H1 (cell line): ENCODE measurements around the gene ESPNL. TPM values are rescaled to one million over a fixed set of nuclear protein-coding genes. Genes with fewer than 3 reads are reported as not detected.

Source experiments
- E2F6 ChIP-seq: IDR thresholded peaks from 2 replicates; pipeline ENCODE4 v1.6.1; 2012; ENCODE audit warnings: inconsistent platforms
- TCF12 ChIP-seq: IDR thresholded peaks from 2 replicates; pipeline ENCODE4 v1.6.1; 2011; ENCODE audit warnings: low read depth, mild to moderate bottlenecking, low read length
- polyA plus RNA-seq, 7 experiments: library from polyadenylated mRNA; depleted of rRNA in 3 of 7; stranded (reverse) in 5 of 7; unstranded in 2 of 7; fragments of >200 nt in 5 of 7; fragments of 200-250 nt in 2 of 7; gene quantifications; 1 replicate in 5 of 7; 2 replicates in 1 of 7; 4 replicates in 1 of 7; pipeline versions ENCODE4 v1.2.1 to v1.2.3, GENCODE V29; 2011 to 2013; ENCODE audit warnings: missing spikeins in 2 of 7, mixed read lengths in 2 of 7
- total RNA-seq: library from RNA; stranded (reverse); fragmentation: NEBNext Ultra II Directional; extraction: Animal tissue kit (Norgen Biotek cat#: 25700); gene quantifications from 2 replicates; pipeline ENCODE4 v1.2.1, GENCODE V29; 2021
- TF ChIP-seq, protein P1 (sequence below): fragments of 300-600 bp; sonication (generic); IDR thresholded peaks from 2 replicates; pipeline ENCODE4 v1.7.1; 2012; ENCODE audit warnings: low read length, moderate library complexity, mild to moderate bottlenecking, inconsistent platforms; ENCODE audit not compliant: insufficient replicate concordance

Gene ESPNL
- total and polyA plus RNA-seq, 2 of the 8 experiments (the other 6 are each of a cell fraction or from before 2014, with no cell fraction given) = 0.68 to 1.3 TPM

- TF ChIP-seq, protein P1, sequence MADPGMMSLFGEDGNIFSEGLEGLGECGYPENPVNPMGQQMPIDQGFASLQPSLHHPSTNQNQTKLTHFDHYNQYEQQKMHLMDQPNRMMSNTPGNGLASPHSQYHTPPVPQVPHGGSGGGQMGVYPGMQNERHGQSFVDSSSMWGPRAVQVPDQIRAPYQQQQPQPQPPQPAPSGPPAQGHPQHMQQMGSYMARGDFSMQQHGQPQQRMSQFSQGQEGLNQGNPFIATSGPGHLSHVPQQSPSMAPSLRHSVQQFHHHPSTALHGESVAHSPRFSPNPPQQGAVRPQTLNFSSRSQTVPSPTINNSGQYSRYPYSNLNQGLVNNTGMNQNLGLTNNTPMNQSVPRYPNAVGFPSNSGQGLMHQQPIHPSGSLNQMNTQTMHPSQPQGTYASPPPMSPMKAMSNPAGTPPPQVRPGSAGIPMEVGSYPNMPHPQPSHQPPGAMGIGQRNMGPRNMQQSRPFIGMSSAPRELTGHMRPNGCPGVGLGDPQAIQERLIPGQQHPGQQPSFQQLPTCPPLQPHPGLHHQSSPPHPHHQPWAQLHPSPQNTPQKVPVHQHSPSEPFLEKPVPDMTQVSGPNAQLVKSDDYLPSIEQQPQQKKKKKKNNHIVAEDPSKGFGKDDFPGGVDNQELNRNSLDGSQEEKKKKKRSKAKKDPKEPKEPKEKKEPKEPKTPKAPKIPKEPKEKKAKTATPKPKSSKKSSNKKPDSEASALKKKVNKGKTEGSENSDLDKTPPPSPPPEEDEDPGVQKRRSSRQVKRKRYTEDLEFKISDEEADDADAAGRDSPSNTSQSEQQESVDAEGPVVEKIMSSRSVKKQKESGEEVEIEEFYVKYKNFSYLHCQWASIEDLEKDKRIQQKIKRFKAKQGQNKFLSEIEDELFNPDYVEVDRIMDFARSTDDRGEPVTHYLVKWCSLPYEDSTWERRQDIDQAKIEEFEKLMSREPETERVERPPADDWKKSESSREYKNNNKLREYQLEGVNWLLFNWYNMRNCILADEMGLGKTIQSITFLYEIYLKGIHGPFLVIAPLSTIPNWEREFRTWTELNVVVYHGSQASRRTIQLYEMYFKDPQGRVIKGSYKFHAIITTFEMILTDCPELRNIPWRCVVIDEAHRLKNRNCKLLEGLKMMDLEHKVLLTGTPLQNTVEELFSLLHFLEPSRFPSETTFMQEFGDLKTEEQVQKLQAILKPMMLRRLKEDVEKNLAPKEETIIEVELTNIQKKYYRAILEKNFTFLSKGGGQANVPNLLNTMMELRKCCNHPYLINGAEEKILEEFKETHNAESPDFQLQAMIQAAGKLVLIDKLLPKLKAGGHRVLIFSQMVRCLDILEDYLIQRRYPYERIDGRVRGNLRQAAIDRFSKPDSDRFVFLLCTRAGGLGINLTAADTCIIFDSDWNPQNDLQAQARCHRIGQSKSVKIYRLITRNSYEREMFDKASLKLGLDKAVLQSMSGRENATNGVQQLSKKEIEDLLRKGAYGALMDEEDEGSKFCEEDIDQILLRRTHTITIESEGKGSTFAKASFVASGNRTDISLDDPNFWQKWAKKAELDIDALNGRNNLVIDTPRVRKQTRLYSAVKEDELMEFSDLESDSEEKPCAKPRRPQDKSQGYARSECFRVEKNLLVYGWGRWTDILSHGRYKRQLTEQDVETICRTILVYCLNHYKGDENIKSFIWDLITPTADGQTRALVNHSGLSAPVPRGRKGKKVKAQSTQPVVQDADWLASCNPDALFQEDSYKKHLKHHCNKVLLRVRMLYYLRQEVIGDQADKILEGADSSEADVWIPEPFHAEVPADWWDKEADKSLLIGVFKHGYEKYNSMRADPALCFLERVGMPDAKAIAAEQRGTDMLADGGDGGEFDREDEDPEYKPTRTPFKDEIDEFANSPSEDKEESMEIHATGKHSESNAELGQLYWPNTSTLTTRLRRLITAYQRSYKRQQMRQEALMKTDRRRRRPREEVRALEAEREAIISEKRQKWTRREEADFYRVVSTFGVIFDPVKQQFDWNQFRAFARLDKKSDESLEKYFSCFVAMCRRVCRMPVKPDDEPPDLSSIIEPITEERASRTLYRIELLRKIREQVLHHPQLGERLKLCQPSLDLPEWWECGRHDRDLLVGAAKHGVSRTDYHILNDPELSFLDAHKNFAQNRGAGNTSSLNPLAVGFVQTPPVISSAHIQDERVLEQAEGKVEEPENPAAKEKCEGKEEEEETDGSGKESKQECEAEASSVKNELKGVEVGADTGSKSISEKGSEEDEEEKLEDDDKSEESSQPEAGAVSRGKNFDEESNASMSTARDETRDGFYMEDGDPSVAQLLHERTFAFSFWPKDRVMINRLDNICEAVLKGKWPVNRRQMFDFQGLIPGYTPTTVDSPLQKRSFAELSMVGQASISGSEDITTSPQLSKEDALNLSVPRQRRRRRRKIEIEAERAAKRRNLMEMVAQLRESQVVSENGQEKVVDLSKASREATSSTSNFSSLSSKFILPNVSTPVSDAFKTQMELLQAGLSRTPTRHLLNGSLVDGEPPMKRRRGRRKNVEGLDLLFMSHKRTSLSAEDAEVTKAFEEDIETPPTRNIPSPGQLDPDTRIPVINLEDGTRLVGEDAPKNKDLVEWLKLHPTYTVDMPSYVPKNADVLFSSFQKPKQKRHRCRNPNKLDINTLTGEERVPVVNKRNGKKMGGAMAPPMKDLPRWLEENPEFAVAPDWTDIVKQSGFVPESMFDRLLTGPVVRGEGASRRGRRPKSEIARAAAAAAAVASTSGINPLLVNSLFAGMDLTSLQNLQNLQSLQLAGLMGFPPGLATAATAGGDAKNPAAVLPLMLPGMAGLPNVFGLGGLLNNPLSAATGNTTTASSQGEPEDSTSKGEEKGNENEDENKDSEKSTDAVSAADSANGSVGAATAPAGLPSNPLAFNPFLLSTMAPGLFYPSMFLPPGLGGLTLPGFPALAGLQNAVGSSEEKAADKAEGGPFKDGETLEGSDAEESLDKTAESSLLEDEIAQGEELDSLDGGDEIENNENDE = no peak
- TF ChIP-seq TCF12 (no peak), E2F6 (no peak)
Measured at GRCh38 chr2:238090887-238091286, 9.3 kb upstream of the ESPNL start (continued).
